ENCODE results near the gene MTSS2.
"Not testable (repeated sequence)": the region's sequence is repeated elsewhere in the genome, so short reads cannot be mapped to it uniquely, and the experiment has no call there.

The MTSS2 gene

DNA sequence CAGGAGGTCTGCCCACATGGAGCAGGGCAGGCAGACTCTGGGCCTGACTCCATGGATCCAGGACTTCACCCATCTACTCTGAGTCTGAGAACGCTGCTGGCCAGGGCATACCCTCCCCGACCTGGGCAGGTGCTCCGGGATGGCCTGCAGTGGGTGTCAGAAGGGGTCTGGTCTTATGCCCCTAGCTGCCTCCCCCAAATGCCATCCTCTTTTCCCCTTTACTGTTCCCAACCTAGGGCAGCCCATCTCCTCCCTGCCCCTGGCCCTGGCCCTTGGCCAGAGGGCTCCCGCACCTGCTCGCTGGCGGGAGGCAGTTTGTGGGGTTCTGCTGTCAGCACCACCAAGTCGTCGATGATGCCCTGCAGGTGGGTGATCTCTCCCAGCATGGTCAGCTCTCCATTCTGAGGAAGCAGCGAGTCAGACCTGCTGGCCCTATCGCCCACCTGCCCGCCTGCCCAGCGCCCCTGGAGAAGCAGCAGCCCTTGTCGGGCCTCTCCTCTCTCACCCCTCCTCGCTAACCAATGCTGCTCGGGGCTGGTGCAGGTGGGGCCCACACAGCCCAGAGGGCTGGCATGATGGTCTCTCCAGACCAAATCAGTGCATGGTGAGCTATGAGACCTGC lies 8.2 kb downstream of the MTSS2 start:
- H3K4me3 ChIP-seq (ENCODE audit: low read depth, low read length): no peak overlapping the region
- H3K36me3 ChIP-seq (ENCODE audit: control insufficient read depth, insufficient read depth, low read length): peaks cover 57% of the 10 kb centered on the region
- H3K9ac ChIP-seq (ENCODE audit: low read length): no peak overlapping the region
- no peak overlapping the region for H3K27ac ChIP-seq (ENCODE audit: low read depth, low read length)
- H3K9me3 ChIP-seq (ENCODE audit: control insufficient read depth, insufficient read depth, low read depth, low read length): no peaks in the 10 kb centered on the region
- H3K4me1 ChIP-seq (ENCODE audit: control insufficient read depth, insufficient read depth, low read length): peaks cover 24% of the 10 kb centered on the region; the same call in 1 of the 2 replicates
- H3K27me3 ChIP-seq (ENCODE audit: control insufficient read depth, insufficient read depth, low read length): no peaks in the 10 kb centered on the region

DNA sequence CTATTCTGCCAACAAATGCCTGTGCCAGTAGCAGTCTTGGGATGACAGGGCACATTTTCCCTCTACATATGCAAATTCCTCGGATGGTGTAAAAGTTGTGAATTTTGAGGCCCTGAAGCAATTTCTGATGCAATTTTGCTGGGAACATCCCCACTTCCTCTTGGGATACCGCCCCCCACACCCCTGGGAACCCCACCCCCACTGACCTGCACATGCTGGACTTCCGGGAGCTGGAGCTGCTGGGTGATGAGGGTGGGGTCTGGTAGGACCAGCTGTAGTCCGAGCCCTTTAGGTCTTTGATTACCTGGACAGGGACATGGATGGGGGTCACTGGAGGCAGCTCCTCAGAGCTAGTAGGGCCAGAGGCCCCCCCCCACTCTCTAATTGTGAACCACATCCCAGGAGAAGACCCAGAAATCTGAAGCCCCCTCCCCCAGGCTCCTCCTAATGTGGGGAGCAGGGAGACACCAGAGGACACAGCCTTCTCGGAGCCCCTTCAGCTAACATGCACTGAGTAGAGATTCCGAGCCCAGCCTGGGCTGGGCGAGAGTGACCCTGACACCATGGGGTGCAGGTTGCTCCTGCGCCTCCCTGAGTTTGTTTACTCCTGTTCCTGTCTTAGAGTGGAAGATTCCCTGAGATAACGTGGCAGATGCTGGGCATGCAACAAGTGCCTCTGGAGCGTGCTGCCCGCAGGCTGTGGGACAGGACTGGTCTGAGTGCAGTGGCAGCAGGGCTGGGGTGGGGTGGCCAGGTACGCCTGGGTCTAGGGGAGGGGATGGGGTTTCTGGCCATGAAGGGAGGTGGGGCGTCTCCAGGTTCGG lies 9.0 kb downstream of the MTSS2 start:
- H3K27ac ChIP-seq (ENCODE audit: low read depth, low read length): no peak overlapping the region
- no peaks in the 10 kb centered on the region for H3K9me3 ChIP-seq (ENCODE audit: control insufficient read depth, insufficient read depth, low read depth, low read length)
- H3K27me3 ChIP-seq (ENCODE audit: control insufficient read depth, insufficient read depth, low read length): no peaks in the 10 kb centered on the region
- H3K9ac ChIP-seq (ENCODE audit: low read length): no peak overlapping the region
- peaks cover 62% of the 10 kb centered on the region for H3K36me3 ChIP-seq (ENCODE audit: control insufficient read depth, insufficient read depth, low read length)
- peaks cover 21% of the 10 kb centered on the region; the same call in 1 of the 2 replicates for H3K4me1 ChIP-seq (ENCODE audit: control insufficient read depth, insufficient read depth, low read length)
- no peak overlapping the region for H3K4me3 ChIP-seq (ENCODE audit: low read depth, low read length)

DNA sequence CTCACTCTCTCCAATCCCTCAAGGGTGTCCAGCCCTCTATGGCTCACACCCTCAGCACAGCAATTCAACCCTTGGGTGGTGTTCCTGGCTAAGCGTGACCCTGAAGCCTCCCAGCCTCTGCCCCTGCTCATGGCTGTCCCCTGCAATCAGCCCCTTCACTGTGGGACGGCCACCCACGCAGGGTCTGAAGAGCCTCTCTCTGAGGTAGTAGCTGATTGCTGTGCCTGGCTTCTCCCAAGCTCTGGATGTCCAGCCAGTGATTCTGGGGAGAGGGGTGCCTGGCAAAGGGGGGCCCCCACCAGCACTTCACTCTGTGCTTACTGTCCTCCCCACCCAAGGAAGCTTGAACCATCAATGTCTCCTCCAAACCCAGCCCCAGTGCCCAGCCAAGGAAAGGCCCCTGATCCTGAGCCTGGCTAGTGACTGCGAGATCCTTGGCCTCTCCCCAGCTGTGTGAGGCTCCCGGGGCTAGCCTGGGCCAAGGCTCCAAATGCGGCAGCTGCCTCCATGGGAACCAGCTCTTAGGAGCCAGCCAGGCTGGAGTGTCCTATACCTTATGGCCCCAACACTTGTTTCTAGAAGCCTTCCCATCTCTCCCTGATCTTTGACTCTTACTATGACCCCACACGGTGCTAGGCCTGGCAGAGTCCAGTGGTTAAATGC lies 9.9 kb downstream of the MTSS2 start:
- H3K9ac ChIP-seq (ENCODE audit: low read length): no peak overlapping the region
- H3K27me3 ChIP-seq (ENCODE audit: control insufficient read depth, insufficient read depth, low read length): no peaks in the 10 kb centered on the region
- no peak overlapping the region for H3K4me3 ChIP-seq (ENCODE audit: low read depth, low read length)
- H3K27ac ChIP-seq (ENCODE audit: low read depth, low read length): no peak overlapping the region
- H3K9me3 ChIP-seq (ENCODE audit: control insufficient read depth, insufficient read depth, low read depth, low read length): no peaks in the 10 kb centered on the region
- peaks cover 12% of the 10 kb centered on the region; the same call in 1 of the 2 replicates for H3K4me1 ChIP-seq (ENCODE audit: control insufficient read depth, insufficient read depth, low read length)
- H3K36me3 ChIP-seq (ENCODE audit: control insufficient read depth, insufficient read depth, low read length): peaks cover 66% of the 10 kb centered on the region

DNA sequence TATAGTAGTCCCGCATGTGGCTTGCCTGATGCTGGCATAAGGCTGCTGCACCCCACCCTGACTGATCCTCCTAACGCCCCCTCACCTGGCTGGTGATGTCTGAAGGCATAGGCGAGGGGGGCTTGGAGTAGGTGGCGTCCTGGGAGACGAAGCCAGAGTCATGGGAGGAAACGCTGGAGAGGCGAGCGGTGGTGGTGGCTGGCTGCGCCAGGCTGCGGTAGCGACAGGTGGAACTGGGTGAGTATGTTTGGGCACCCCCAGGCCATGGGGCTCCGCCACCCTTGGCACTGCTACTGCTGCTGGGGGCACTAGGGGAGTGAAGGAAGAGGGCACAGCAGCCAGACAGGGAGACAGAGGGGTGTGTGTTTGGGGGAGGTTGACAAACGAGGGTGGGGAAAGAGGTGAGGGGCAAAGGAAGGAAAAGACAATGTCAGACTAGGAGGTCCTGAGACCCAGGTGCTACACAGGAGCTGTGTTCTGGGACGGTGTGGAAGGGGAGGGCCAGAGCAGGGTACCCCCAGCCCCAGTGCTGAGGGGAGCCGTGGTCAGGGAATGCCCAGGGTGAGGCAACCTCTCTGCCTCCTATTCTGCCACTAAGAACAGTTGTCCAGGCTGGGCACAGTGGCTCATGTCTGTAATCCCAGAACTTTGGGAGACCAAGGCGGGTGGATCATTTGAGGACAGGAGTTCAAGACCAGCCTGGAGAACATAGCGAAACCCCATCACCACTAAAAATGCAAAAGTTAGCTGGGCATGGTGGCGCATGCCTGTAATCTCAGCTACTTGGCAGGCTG lies 11.4 kb downstream of the MTSS2 start:
- no peaks in the 10 kb centered on the region for H3K9me3 ChIP-seq (ENCODE audit: control insufficient read depth, insufficient read depth, low read depth, low read length)
- no peaks in the 10 kb centered on the region for H3K27me3 ChIP-seq (ENCODE audit: control insufficient read depth, insufficient read depth, low read length)
- no peak overlapping the region for H3K27ac ChIP-seq (ENCODE audit: low read depth, low read length)
- no peak overlapping the region for H3K4me3 ChIP-seq (ENCODE audit: low read depth, low read length)
- no peak overlapping the region for H3K9ac ChIP-seq (ENCODE audit: low read length)
- peaks cover 79% of the 10 kb centered on the region for H3K36me3 ChIP-seq (ENCODE audit: control insufficient read depth, insufficient read depth, low read length)
- peaks cover 7% of the 10 kb centered on the region; the same call in 1 of the 2 replicates for H3K4me1 ChIP-seq (ENCODE audit: control insufficient read depth, insufficient read depth, low read length)

DNA sequence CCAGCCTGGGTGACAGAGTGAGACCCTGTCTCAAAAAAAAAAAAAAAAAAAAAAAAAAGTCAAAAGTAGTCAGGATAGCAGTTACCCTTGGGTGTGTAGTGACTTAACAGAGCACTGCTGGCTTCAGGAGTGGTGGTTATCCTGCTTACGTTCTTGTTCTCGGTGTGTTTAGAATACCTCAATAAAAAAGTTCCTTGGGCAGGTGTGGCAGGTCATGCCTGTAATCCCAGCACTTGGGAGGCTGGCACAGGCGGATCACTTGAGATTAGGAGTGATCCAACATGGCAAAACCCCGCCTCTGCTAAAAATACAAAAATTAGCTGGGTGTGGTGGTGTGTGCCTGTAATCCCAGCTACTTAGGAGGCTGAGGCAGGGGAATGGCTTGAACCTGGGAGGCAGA lies 14.9 kb downstream of the MTSS2 start:
- H3K27ac ChIP-seq (ENCODE audit: low read depth, low read length); H3K4me1 ChIP-seq (ENCODE audit: control insufficient read depth, insufficient read depth, low read length); H3K4me3 ChIP-seq (ENCODE audit: low read depth, low read length); H3K27me3 ChIP-seq (ENCODE audit: control insufficient read depth, insufficient read depth, low read length); H3K9me3 ChIP-seq (ENCODE audit: control insufficient read depth, insufficient read depth, low read depth, low read length); H3K9ac ChIP-seq (ENCODE audit: low read length): not testable (repeated sequence)
- peaks cover 72% of the 10 kb centered on the region for H3K36me3 ChIP-seq (ENCODE audit: control insufficient read depth, insufficient read depth, low read length)

DNA sequence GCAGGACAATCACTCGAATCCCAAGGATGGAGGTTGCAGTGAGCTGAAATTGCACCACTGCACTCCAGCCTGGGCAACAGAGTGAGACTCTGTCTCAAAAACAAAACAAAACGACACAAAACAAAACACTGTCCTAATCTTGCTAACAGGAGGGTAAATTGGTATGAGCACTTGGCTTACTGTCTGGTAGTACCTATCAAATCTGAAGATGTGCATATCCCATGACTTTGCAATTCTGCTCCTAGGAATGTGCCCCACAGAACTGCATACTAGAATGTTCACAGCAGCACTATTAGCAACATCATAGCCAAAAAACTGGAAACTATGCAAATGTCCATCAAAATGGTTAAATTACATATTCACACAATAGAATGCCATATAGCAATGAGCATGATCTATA lies 15.7 kb downstream of the MTSS2 start:
- Histone ChIP-seq H3K9ac (ENCODE audit: low read length) (no peak overlapping the region), H3K4me1 (ENCODE audit: control insufficient read depth, insufficient read depth, low read length) (no peaks in the 10 kb centered on the region), H3K36me3 (ENCODE audit: control insufficient read depth, insufficient read depth, low read length) (peaks cover 73% of the 10 kb centered on the region), H3K9me3 (ENCODE audit: control insufficient read depth, insufficient read depth, low read depth, low read length) (no peaks in the 10 kb centered on the region; the same call in 1 of the 2 replicates), H3K4me3 (ENCODE audit: low read depth, low read length) (no peak overlapping the region), H3K27ac (ENCODE audit: low read depth, low read length) (no peak overlapping the region), H3K27me3 (ENCODE audit: control insufficient read depth, insufficient read depth, low read length) (no peaks in the 10 kb centered on the region)

DNA sequence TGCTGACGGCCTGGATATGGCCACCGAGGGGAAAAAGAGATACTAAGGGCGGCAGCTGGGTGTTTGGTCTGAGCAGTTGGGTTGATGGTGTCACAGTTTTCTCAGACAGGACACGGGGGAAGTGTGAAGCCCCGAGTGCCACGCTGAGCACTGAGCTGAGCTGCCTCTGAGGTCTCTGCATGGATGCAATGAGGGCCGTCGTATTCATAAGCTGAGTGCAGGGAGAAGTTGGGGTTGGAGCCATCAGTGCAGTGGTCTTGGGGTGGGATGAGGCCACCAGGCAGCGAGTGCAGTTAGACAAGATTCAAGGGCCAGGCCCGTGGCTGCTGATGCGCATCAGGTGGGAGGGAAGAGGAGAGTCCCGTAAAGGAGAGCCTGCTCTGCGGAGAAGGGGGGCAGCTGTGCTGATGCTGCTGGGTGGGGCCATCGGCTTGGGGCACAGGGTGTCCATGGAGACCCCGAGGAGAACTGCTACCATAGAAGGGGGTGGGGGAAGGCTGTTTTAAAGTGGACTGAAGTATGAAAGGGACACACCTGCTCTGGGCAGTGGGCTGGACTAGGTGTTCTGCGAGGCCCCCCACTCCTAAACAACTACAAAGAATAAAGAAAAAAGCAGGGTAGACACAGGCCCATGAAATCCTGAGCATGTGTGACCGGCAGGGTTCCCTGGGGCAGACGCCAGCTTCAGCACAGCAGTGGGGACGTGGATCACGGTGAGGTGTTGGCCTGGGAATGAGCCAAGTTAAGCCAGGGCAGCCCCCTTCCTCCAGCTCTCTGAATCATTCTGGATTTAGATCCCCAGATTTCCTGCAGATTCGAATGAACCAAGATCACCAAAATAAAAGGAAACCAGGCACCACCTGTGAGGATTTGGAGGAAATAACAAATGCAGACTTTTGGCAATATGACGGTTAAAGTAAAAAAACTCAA lies 19.8 kb downstream of the MTSS2 start:
- Histone ChIP-seq H3K4me1 (ENCODE audit: control insufficient read depth, insufficient read depth, low read length) (0 out of 2 replicates have a peak, but pooled peaks cover under 1% of the 10 kb centered on the region), H3K4me3 (ENCODE audit: low read depth, low read length) (no peak overlapping the region), H3K27ac (ENCODE audit: low read depth, low read length) (no peak overlapping the region), H3K36me3 (ENCODE audit: control insufficient read depth, insufficient read depth, low read length) (peaks cover 62% of the 10 kb centered on the region), H3K27me3 (ENCODE audit: control insufficient read depth, insufficient read depth, low read length) (no peaks in the 10 kb centered on the region), H3K9ac (ENCODE audit: low read length) (no peak overlapping the region), H3K9me3 (ENCODE audit: control insufficient read depth, insufficient read depth, low read depth, low read length) (no peaks in the 10 kb centered on the region; the same call in 1 of the 2 replicates)

DNA sequence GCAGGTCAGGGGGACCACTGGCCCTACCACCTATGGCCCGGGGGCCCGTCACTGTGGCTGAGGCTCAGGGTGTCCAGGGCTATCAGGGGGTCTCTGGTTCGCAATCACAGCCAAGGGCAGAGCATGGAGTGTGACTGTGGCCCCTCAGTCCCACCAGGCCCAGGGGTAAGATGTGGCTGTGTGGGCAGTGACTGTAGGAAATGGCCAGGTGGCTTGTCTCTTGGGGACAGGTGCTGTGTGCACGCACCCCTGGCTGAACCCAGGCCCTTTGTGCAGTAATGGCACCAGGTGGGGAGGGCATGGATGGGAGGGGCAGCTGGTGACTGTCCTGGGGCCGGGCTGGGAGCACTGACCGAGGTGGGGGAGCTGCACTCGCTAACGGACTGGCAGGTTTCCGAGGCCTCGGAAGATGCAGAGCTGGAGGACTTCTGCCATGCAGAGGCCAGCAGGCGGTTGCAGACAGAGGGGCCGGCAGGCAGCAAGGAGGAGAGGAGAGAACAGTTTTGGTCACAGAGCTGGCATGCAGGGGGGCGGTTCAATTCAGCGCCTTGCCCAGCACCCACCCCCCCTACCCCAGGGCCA lies 20.6 kb downstream of the MTSS2 start:
- Histone ChIP-seq H3K4me3 (ENCODE audit: low read depth, low read length) (no peak overlapping the region), H3K27ac (ENCODE audit: low read depth, low read length) (no peak overlapping the region), H3K9ac (ENCODE audit: low read length) (no peak overlapping the region), H3K9me3 (ENCODE audit: control insufficient read depth, insufficient read depth, low read depth, low read length) (no peaks in the 10 kb centered on the region; the same call in 1 of the 2 replicates), H3K27me3 (ENCODE audit: control insufficient read depth, insufficient read depth, low read length) (no peaks in the 10 kb centered on the region), H3K4me1 (ENCODE audit: control insufficient read depth, insufficient read depth, low read length) (0 out of 2 replicates have a peak, but pooled peaks cover 3% of the 10 kb centered on the region), H3K36me3 (ENCODE audit: control insufficient read depth, insufficient read depth, low read length) (peaks cover 54% of the 10 kb centered on the region)

DNA sequence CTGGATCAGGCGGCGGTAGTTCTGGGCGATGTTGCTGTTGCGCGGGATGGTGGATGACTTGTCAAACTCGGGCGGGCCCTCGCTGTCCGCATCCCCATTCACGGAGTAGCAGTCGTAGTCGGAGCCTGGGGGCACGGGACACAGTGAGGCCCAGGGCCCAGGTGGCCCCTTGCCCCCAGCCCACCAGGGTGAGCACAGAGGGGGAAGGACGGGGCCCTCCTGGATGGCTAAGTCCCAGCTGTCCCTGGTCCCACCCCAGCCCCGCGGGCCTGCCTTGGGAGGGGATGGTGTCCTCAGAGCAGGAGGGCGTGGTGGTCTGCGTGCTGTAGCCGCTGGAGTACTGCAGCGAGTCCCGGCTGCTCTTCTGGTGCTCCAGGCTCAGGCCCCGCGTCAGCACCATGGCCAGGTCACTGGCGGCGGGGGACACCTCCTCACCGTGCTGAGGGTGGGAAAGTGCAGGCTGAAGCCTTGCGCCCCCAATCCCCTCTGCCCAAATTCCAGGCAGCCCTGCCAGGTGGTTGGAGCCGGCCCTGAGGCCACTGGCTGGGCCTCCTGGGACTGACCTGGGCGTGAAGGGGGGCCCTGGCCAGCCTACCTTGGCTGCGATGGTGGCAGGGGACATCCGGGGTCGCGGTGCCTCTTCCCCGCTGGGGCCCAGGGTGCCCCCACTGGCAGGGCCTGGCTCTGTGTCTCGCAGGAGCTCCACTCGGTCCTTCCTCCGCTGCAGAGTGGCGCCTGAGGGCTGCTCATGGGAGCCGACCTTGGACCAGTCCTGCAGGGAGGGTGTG lies 21.3 kb downstream of the MTSS2 start:
- no peaks in the 10 kb centered on the region; the same call in 1 of the 2 replicates for H3K9me3 ChIP-seq (ENCODE audit: control insufficient read depth, insufficient read depth, low read depth, low read length)
- 0 out of 2 replicates have a peak, but pooled peaks cover 3% of the 10 kb centered on the region for H3K4me1 ChIP-seq (ENCODE audit: control insufficient read depth, insufficient read depth, low read length)
- no peak overlapping the region for H3K27ac ChIP-seq (ENCODE audit: low read depth, low read length)
- no peaks in the 10 kb centered on the region for H3K27me3 ChIP-seq (ENCODE audit: control insufficient read depth, insufficient read depth, low read length)
- H3K4me3 ChIP-seq (ENCODE audit: low read depth, low read length): no peak overlapping the region
- H3K9ac ChIP-seq (ENCODE audit: low read length): no peak overlapping the region
- H3K36me3 ChIP-seq (ENCODE audit: control insufficient read depth, insufficient read depth, low read length): peaks cover 49% of the 10 kb centered on the region
